Measurements from ENCODE around the gene VSNL1. TPM values are rescaled to one million over a fixed set of nuclear protein-coding genes. Genes with fewer than 3 reads are reported as not detected.

VSNL1 gene
- polyA plus RNA-seq, 3 donors: not detected

- no peak overlapping the region for H3K27ac ChIP-seq (ENCODE audit: low read depth in 1 of 2, low read length in 2 of 2)
- Mint-ChIP-seq H3K4me1 (no peaks in the 10 kb centered on the region), H3K27me3 (ENCODE audit: low read depth in 3 of 3) (no peaks in the 10 kb centered on the region), H3K27ac (no peak overlapping the region), H3K9me3 (no peaks in the 10 kb centered on the region), H3K36me3 (peaks cover 25 to 30% of the 10 kb centered on the region in 2 donors), H3K4me3 (no peak overlapping the region)
- H3K27me3 ChIP-seq (ENCODE audit: control insufficient read depth in 2 of 2, insufficient read depth in 2 of 2, low read length in 2 of 2): no peaks in the 10 kb centered on the region
- H3K36me3 ChIP-seq (replicated peaks in 1 of 2; ENCODE audit: control insufficient read depth in 1 of 2, insufficient read depth in 2 of 2, low read length in 2 of 2): peaks cover 14 to 51% of the 10 kb centered on the region in 2 donors
- no peak overlapping the region for H2AFZ ChIP-seq (ENCODE audit: insufficient read depth, low read depth, low read length, poor library complexity, severe bottlenecking)
- H4K20me1 ChIP-seq (ENCODE audit: insufficient read depth, low read length): no peaks in the 10 kb centered on the region
- no peaks in the 10 kb centered on the region for H3K9me3 ChIP-seq (replicated peaks in 1 of 2; ENCODE audit: control insufficient read depth in 1 of 2, insufficient read depth in 1 of 2, low read length in 2 of 2)
- 100% methylated on average over 4 of the region's 4 CpGs for WGBS (ENCODE audit: insufficient coverage)
- no peak for TF ChIP-seq CTCF (IDR thresholded peaks at IDR 0.05)
- H3K4me3 ChIP-seq (replicated peaks in 1 of 3; ENCODE audit: low read depth in 2 of 3, low read length in 3 of 3): no peak overlapping the region
- no peak for DNase-seq
- no peaks in the 10 kb centered on the region for H3K4me1 ChIP-seq (ENCODE audit: control insufficient read depth in 1 of 2, insufficient read depth in 2 of 2, low read length in 2 of 2)
- H3K79me2 ChIP-seq (ENCODE audit: insufficient read depth, low read length): no peaks in the 10 kb centered on the region
- intact Hi-C loops (cut with micrococcal nuclease): no loop called here
- no peak overlapping the region for H3K4me2 ChIP-seq (replicated peaks; ENCODE audit: extremely low read depth, low read length, poor library complexity, severe bottlenecking)
- no peak overlapping the region for H3K9ac ChIP-seq (ENCODE audit: insufficient read depth, low read length, poor library complexity, severe bottlenecking)
Measured at GRCh38 chr2:17660219-17660618, 119.7 kb downstream of the VSNL1 start.

DNA sequence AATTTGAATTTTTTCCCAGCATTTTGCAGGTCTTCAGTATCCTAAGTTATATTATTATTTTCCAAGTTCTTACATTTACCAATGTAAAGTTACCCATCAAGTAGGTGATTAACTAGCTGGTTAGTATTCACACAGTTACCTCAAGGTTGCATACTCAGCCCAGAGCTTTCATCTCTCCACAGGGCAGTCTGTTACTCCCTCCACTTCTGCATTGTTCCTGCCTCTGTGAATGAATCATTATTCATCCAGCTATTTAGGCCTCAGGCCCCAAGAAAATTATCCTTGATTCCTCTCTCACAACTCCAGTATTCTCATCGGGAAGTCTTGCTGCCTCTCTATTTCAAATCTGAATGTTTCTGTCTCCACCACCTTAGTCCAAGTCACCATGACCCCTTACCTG, 121.0 kb downstream of the VSNL1 start:
- Histone ChIP-seq H3K4me3 (replicated peaks in 1 of 3; ENCODE audit: low read depth in 2 of 3, low read length in 3 of 3) (no peak overlapping the region), H3K27ac (ENCODE audit: low read depth in 1 of 2, low read length in 2 of 2) (no peak overlapping the region), H3K79me2 (ENCODE audit: insufficient read depth, low read length) (no peaks in the 10 kb centered on the region), H3K27me3 (ENCODE audit: control insufficient read depth in 2 of 2, insufficient read depth in 2 of 2, low read length in 2 of 2) (no peaks in the 10 kb centered on the region), H3K4me2 (replicated peaks; ENCODE audit: extremely low read depth, low read length, poor library complexity, severe bottlenecking) (no peak overlapping the region), H3K9ac (ENCODE audit: insufficient read depth, low read length, poor library complexity, severe bottlenecking) (no peak overlapping the region), H3K9me3 (replicated peaks in 1 of 2; ENCODE audit: control insufficient read depth in 1 of 2, insufficient read depth in 1 of 2, low read length in 2 of 2) (no peaks in the 10 kb centered on the region), H2AFZ (ENCODE audit: insufficient read depth, low read depth, low read length, poor library complexity, severe bottlenecking) (no peak overlapping the region), H4K20me1 (ENCODE audit: insufficient read depth, low read length) (no peaks in the 10 kb centered on the region), H3K4me1 (ENCODE audit: control insufficient read depth in 1 of 2, insufficient read depth in 2 of 2, low read length in 2 of 2) (no peaks in the 10 kb centered on the region), H3K36me3 (replicated peaks in 1 of 2; ENCODE audit: control insufficient read depth in 1 of 2, insufficient read depth in 2 of 2, low read length in 2 of 2) (peaks cover 24 to 63% of the 10 kb centered on the region in 2 donors)
- Mint-ChIP-seq H3K27me3 (ENCODE audit: low read depth in 3 of 3) (no peaks in the 10 kb centered on the region), H3K9me3 (no peaks in the 10 kb centered on the region), H3K36me3 (peaks cover 34 to 39% of the 10 kb centered on the region in 2 donors), H3K4me3 (no peak overlapping the region), H3K27ac (peak overlapping the region in 1 of 7 donors; percentile 16), H3K4me1 (no peaks in the 10 kb centered on the region)
- no peak for TF ChIP-seq CTCF (IDR thresholded peaks at IDR 0.05)
- intact Hi-C loops (cut with micrococcal nuclease): no loop called here
- WGBS (ENCODE audit: insufficient coverage): 100% methylated on average over 1 of the region's 1 CpG
- no peak for DNase-seq
